ENCODE data around the gene CDCA5.

The CDCA5 gene

GRCh38 chr11:65077451-65077850 is 6.4 kb downstream of the CDCA5 start:
- no peak for TF ChIP-seq POLR2AphosphoS5 (IDR thresholded peaks at IDR 0.05; ENCODE audit: borderline replicate concordance, low read depth, low read length)
- no peak for TF ChIP-seq EZH2 (IDR thresholded peaks at IDR 0.05)
- no peak for TF ChIP-seq FOXP2 (optimal IDR thresholded peaks at IDR 0.05; ENCODE audit: control extremely low read depth, extremely low read length, insufficient read depth)
- no peak overlapping the region for H3K4me3 ChIP-seq
- H3K36me3 ChIP-seq (ENCODE audit: insufficient read depth, low read length): peaks cover 44% of the 10 kb centered on the region
- H3K9ac ChIP-seq (ENCODE audit: insufficient read length): no peak overlapping the region
- H3K9me3 ChIP-seq (ENCODE audit: low read depth, low read length): no peaks in the 10 kb centered on the region
- DNase-seq (ENCODE audit: low read depth, low spot score): no peak
- no peak overlapping the region for H3K27ac ChIP-seq

DNA sequence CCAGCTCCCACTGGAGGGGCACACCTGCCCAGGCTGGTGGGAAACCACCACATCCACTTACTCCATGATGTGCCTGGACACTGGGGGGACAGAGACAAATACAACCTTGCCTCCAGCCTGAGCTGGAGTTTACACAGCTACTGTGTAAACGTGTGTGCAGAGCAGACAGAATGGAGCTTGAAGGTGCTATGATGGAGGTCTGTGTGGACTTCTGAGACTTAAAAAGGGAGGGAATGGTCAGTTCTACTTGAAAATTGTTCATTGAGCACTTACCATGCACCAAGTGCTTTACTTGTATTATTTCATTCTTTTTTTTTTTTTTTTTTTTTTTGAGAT is 11.2 kb downstream of the CDCA5 start:
- H3K36me3 ChIP-seq (ENCODE audit: insufficient read depth, low read length): peaks cover 4% of the 10 kb centered on the region; the same call in 1 of the 2 replicates
- no peak overlapping the region for H3K4me3 ChIP-seq
- TF ChIP-seq POLR2AphosphoS5 (IDR thresholded peaks at IDR 0.05; ENCODE audit: borderline replicate concordance, low read depth, low read length) (no peak), EZH2 (IDR thresholded peaks at IDR 0.05) (no peak), FOXP2 (optimal IDR thresholded peaks at IDR 0.05; ENCODE audit: control extremely low read depth, extremely low read length, insufficient read depth) (no peak)
- no peaks in the 10 kb centered on the region for H3K9me3 ChIP-seq (ENCODE audit: low read depth, low read length)
- no peak overlapping the region for H3K27ac ChIP-seq
- DNase-seq (ENCODE audit: low read depth, low spot score): no peak
- no peak overlapping the region for H3K9ac ChIP-seq (ENCODE audit: insufficient read length)

DNA sequence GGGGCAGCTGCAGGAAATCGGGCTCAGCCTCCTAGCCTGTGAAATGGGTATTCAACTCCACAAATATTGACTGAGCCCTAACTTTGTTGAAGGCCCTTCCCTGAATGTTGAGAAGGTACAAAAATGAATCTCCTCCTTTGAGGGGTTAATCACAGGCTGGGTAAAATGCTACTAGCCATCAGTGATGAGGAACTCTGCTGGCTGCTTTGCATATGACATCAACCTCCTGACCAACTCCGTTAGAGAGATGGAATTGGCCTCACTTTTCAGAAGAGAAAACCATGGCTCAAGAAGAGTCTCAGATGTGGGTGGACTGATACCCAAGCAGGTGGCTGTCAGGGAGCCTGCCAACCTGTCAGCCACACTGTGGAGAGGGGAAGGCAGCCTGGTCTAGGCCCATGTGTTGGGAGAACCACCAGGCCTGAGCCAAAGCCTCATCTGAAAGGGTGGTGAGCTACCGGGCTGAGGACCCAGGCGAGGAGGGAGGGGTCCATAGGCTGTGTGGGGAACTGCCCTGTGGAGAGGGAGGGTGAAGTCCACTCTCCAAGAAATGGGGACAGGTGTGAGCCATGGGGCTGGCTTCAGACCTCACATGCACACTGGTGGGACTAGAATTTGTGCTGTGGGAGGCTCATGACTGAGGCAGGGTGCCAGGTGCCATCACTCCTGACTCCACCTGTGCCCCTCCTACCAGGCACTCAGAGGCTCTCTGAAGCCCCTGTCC is 11.8 kb downstream of the CDCA5 start:
- no peak for TF ChIP-seq POLR2AphosphoS5 (IDR thresholded peaks at IDR 0.05; ENCODE audit: borderline replicate concordance, low read depth, low read length)
- H3K36me3 ChIP-seq (ENCODE audit: insufficient read depth, low read length): no peaks in the 10 kb centered on the region; the same call in 1 of the 2 replicates
- H3K9me3 ChIP-seq (ENCODE audit: low read depth, low read length): no peaks in the 10 kb centered on the region
- H3K27ac ChIP-seq: no peak overlapping the region
- no peak overlapping the region for H3K4me3 ChIP-seq
- H3K9ac ChIP-seq (ENCODE audit: insufficient read length): no peak overlapping the region
- DNase-seq (ENCODE audit: low read depth, low spot score): no peak

DNA sequence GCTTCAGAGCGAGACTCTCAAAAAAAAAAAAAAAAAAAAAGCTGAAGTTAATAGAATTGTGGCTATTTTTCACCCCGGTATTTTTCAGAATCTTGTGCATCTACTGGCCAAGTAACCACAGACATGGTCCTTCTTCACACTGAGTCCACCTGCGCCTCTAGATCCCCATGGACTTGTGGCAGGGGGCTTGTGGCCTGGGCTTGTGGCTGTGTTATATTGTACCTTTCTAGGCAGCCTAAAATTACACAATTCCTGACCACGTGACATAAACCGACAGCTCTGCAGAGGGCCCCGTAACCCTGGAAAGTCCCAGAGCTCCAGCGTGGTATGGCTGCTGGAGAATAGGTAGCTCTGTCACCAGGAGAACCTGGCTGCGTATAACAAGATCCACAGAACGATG is 14.6 kb downstream of the CDCA5 start:
- DNase-seq (ENCODE audit: low read depth, low spot score): no peak
- no peak overlapping the region for H3K4me3 ChIP-seq
- H3K9ac ChIP-seq (ENCODE audit: insufficient read length): no peak overlapping the region
- TF ChIP-seq EZH2 (IDR thresholded peaks at IDR 0.05) (no peak), POLR2AphosphoS5 (IDR thresholded peaks at IDR 0.05; ENCODE audit: borderline replicate concordance, low read depth, low read length) (no peak), FOXP2 (optimal IDR thresholded peaks at IDR 0.05; ENCODE audit: control extremely low read depth, extremely low read length, insufficient read depth) (no peak)
- H3K27ac ChIP-seq: no peak overlapping the region
- no peaks in the 10 kb centered on the region for H3K36me3 ChIP-seq (ENCODE audit: insufficient read depth, low read length)
- H3K9me3 ChIP-seq (ENCODE audit: low read depth, low read length): no peaks in the 10 kb centered on the region

DNA sequence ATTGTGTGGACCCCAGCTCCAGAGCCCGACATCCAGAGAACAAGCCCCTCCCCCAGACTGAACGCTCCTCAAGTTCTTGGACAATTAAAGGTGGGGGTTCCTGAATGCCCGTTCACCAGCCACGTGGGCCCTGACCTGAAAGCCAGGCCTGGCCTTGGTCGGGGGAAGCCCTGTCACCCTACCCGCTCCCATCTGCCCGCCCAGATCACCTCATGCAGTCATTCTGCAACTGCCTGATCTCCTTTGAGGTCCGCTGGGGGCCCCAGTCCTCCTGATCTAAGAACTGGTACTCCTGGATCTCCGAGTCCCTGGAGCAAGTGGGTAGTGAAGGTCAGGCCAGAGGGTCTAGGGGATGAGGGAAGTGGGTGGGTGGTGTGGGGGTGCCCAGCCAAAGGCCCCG is 16.4 kb downstream of the CDCA5 start:
- no peak for DNase-seq (ENCODE audit: low read depth, low spot score)
- H3K4me3 ChIP-seq: no peak overlapping the region
- no peaks in the 10 kb centered on the region for H3K9me3 ChIP-seq (ENCODE audit: low read depth, low read length)
- H3K9ac ChIP-seq (ENCODE audit: insufficient read length): no peak overlapping the region
- H3K27ac ChIP-seq: no peak overlapping the region
- no peaks in the 10 kb centered on the region for H3K36me3 ChIP-seq (ENCODE audit: insufficient read depth, low read length)
- TF ChIP-seq FOXP2 (optimal IDR thresholded peaks at IDR 0.05; ENCODE audit: control extremely low read depth, extremely low read length, insufficient read depth) (no peak), POLR2AphosphoS5 (IDR thresholded peaks at IDR 0.05; ENCODE audit: borderline replicate concordance, low read depth, low read length) (no peak), EZH2 (IDR thresholded peaks at IDR 0.05) (no peak)

DNA sequence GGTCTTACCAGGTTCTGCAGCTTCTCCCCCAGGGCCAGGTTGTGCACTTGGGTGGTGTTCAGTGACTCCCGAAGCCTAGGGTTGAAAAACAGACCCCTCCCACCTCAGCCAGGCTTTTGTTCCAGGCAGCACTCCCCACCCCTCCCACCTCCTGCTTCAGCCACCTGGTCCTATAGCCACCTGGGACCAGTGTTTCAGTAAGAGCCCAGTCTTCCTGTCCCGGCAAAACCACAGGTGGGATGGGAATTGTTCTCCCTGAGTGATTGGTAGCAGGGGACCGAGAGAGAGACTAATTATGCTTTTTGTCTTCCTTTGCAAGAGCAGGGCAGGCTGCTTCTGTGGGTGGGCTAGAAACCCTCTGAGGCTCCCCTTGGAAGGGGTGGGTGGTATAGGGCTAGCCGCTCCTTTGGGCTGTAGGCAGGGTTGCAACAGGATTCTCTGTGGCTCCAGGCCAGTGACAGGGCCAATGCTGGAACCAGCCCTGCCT is 17.0 kb downstream of the CDCA5 start:
- H3K4me3 ChIP-seq: no peak overlapping the region
- TF ChIP-seq POLR2AphosphoS5 (IDR thresholded peaks at IDR 0.05; ENCODE audit: borderline replicate concordance, low read depth, low read length) (no peak), FOXP2 (optimal IDR thresholded peaks at IDR 0.05; ENCODE audit: control extremely low read depth, extremely low read length, insufficient read depth) (no peak), EZH2 (IDR thresholded peaks at IDR 0.05) (no peak)
- H3K9me3 ChIP-seq (ENCODE audit: low read depth, low read length): no peaks in the 10 kb centered on the region
- DNase-seq (ENCODE audit: low read depth, low spot score): no peak
- no peak overlapping the region for H3K9ac ChIP-seq (ENCODE audit: insufficient read length)
- H3K36me3 ChIP-seq (ENCODE audit: insufficient read depth, low read length): no peaks in the 10 kb centered on the region
- H3K27ac ChIP-seq: no peak overlapping the region

DNA sequence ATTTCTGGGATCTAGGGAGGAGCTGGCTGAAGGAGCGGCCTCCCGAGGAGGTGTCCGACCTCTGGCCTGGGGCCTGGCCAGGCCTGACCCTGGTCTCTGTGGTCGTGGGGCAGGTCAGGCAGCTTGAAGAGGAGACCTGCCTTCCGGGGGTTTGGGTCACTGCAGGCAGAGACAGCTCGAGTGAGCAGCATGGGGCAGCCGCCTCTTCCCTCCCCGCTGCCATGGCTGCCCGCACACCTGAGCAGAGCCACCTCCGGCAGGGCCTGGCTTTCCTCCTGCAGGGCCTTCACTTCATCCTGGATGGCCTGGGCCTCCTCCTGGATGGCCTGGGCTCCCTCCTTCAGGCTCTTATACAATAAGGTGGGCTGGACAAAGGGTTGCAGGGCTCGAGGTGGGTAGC is 17.5 kb downstream of the CDCA5 start:
- no peak overlapping the region for H3K27ac ChIP-seq
- no peak for DNase-seq (ENCODE audit: low read depth, low spot score)
- H3K9me3 ChIP-seq (ENCODE audit: low read depth, low read length): no peaks in the 10 kb centered on the region
- no peak overlapping the region for H3K4me3 ChIP-seq
- no peak overlapping the region for H3K9ac ChIP-seq (ENCODE audit: insufficient read length)
- TF ChIP-seq EZH2 (IDR thresholded peaks at IDR 0.05) (no peak), FOXP2 (optimal IDR thresholded peaks at IDR 0.05; ENCODE audit: control extremely low read depth, extremely low read length, insufficient read depth) (no peak)
- H3K36me3 ChIP-seq (ENCODE audit: insufficient read depth, low read length): no peaks in the 10 kb centered on the region

DNA sequence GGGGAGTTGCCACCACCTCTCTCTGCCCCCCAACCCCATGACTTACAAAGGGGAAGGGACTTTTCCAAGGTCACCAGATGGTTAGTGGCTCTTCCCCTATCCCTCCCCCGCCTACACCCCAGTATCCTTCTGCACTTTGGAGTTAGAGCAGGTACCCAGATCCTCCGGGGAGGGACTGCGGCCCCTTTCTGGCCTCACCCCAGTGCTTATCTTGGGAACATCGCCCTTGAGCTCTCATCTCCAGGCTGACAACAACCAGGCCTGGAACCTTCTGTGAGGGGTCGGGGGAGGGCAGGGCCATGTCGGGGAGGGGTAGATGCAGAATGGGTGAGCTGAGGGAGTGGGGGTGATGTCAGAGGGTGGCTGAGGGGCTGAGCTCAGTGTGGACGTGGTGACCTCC is 18.0 kb downstream of the CDCA5 start:
- DNase-seq (ENCODE audit: low read depth, low spot score): no peak
- Histone ChIP-seq H3K9me3 (ENCODE audit: low read depth, low read length) (no peaks in the 10 kb centered on the region), H3K4me3 (no peak overlapping the region), H3K36me3 (ENCODE audit: insufficient read depth, low read length) (no peaks in the 10 kb centered on the region), H3K9ac (ENCODE audit: insufficient read length) (no peak overlapping the region), H3K27ac (no peak overlapping the region)
- TF ChIP-seq EZH2 (IDR thresholded peaks at IDR 0.05) (no peak), POLR2AphosphoS5 (IDR thresholded peaks at IDR 0.05; ENCODE audit: borderline replicate concordance, low read depth, low read length) (no peak), FOXP2 (optimal IDR thresholded peaks at IDR 0.05; ENCODE audit: control extremely low read depth, extremely low read length, insufficient read depth) (no peak)

DNA sequence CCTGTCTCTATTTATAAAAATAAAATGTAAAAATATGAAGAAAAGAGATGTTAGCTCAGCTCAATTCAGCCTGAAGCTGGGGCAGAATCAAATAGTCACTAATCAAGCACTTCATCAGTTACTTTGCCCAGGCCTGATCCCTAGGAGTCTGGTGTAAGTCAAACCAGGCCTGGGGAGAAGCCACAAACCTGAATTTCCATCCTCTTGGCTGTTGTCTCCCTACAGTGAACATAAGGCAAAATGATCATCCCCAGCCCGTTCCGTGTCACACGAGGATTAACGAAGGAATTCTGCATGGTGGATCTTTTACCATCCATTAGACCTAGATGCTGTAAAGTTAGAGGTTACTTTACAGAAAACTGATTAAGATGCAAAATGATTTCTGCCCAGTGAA is 19.0 kb downstream of the CDCA5 start:
- no peak for TF ChIP-seq EZH2 (IDR thresholded peaks at IDR 0.05)
- TF ChIP-seq FOXP2 (optimal IDR thresholded peaks at IDR 0.05; ENCODE audit: control extremely low read depth, extremely low read length, insufficient read depth): no peak
- TF ChIP-seq POLR2AphosphoS5 (IDR thresholded peaks at IDR 0.05; ENCODE audit: borderline replicate concordance, low read depth, low read length): no peak
- Histone ChIP-seq H3K9ac (ENCODE audit: insufficient read length) (no peak overlapping the region), H3K36me3 (ENCODE audit: insufficient read depth, low read length) (no peaks in the 10 kb centered on the region), H3K27ac (no peak overlapping the region), H3K4me3 (no peak overlapping the region), H3K9me3 (ENCODE audit: low read depth, low read length) (no peaks in the 10 kb centered on the region)
- DNase-seq (ENCODE audit: low read depth, low spot score): no peak
